PFSK-1 (cell line): Measurements from ENCODE around the gene EPM2A.

ENCODE experiments used
- POLR2AphosphoS5 ChIP-seq: IDR thresholded peaks from 2 replicates; pipeline ENCODE4 v1.6.1; 2012; ENCODE audit warnings: low read depth, mild to moderate bottlenecking, control low read depth, low read length, moderate library complexity
- SIN3A ChIP-seq: IDR thresholded peaks from 2 replicates; pipeline ENCODE4 v1.6.1; 2012; ENCODE audit warnings: mild to moderate bottlenecking, low read length, moderate library complexity, borderline replicate concordance; ENCODE audit not compliant: insufficient read depth
- TAF1 ChIP-seq: IDR thresholded peaks from 2 replicates; pipeline ENCODE4 v1.6.1; 2012; ENCODE audit warnings: low read length, control low read depth, borderline replicate concordance; ENCODE audit not compliant: insufficient read depth
- TF ChIP-seq, protein P1 (sequence below), 2 experiments: IDR thresholded peaks; 2 replicates each; pipeline versions ENCODE4 v1.6.1 to v1.8.0; 2011 to 2012; ENCODE audit warnings: low read depth in 2 of 2, low read length in 2 of 2, control low read depth in 1 of 2, inconsistent platforms in 1 of 2, mild to moderate bottlenecking in 1 of 2, moderate library complexity in 1 of 2; ENCODE audit not compliant: insufficient read depth in 1 of 2

GRCh38 chr6:145711372-145711771 is 23.9 kb downstream of the EPM2A start:
- TF ChIP-seq, protein P1, sequence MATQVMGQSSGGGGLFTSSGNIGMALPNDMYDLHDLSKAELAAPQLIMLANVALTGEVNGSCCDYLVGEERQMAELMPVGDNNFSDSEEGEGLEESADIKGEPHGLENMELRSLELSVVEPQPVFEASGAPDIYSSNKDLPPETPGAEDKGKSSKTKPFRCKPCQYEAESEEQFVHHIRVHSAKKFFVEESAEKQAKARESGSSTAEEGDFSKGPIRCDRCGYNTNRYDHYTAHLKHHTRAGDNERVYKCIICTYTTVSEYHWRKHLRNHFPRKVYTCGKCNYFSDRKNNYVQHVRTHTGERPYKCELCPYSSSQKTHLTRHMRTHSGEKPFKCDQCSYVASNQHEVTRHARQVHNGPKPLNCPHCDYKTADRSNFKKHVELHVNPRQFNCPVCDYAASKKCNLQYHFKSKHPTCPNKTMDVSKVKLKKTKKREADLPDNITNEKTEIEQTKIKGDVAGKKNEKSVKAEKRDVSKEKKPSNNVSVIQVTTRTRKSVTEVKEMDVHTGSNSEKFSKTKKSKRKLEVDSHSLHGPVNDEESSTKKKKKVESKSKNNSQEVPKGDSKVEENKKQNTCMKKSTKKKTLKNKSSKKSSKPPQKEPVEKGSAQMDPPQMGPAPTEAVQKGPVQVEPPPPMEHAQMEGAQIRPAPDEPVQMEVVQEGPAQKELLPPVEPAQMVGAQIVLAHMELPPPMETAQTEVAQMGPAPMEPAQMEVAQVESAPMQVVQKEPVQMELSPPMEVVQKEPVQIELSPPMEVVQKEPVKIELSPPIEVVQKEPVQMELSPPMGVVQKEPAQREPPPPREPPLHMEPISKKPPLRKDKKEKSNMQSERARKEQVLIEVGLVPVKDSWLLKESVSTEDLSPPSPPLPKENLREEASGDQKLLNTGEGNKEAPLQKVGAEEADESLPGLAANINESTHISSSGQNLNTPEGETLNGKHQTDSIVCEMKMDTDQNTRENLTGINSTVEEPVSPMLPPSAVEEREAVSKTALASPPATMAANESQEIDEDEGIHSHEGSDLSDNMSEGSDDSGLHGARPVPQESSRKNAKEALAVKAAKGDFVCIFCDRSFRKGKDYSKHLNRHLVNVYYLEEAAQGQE (IDR thresholded peaks at IDR 0.05; ENCODE audit: insufficient read depth in 1 of 2, low read depth in 2 of 2, low read length in 2 of 2): no peak
- no peak for TF ChIP-seq TAF1
- no peak for TF ChIP-seq POLR2AphosphoS5
- TF ChIP-seq SIN3A: no peak
